Hepatocyte (in vitro differentiated cells): ENCODE results near the gene RNF43. TPM values are rescaled to one million over a fixed set of nuclear protein-coding genes. Genes with fewer than 3 reads are reported as not detected.

Experiments used
- DNase-seq: peaks from one replicate; pipeline ENCODE4 v3.0.0-alpha.2; 2016; ENCODE audit warnings: low spot score
- H2AFZ ChIP-seq: fragments of 200-600 bp; sonication (generic); 2 replicates; pipeline ENCODE4 v1.6.0; 2016; ENCODE audit warnings: antibody characterized with exemption, mild to moderate bottlenecking
- H3K27ac ChIP-seq: fragments of 200-600 bp; sonication (generic); 2 replicates; pipeline ENCODE4 v1.5.1; 2016; ENCODE audit warnings: mild to moderate bottlenecking
- H3K27me3 ChIP-seq: fragments of 200-600 bp; sonication (generic); 2 replicates; pipeline ENCODE4 v1.6.1; 2016
- H3K36me3 ChIP-seq: fragments of 200-600 bp; sonication (generic); replicated peaks from 2 replicates; pipeline ENCODE4 v1.5.1; 2016; ENCODE audit warnings: low read depth; ENCODE audit not compliant: insufficient read depth
- H3K4me1 ChIP-seq: fragments of 200-600 bp; sonication (generic); 2 replicates; pipeline ENCODE4 v1.5.1; 2016; ENCODE audit warnings: mild to moderate bottlenecking, moderate library complexity; ENCODE audit not compliant: insufficient read depth
- H3K4me2 ChIP-seq: fragments of 200-600 bp; sonication (generic); 2 replicates; pipeline ENCODE4 v1.6.0; 2016
- H3K4me3 ChIP-seq: fragments of 200-600 bp; sonication (generic); 2 replicates; pipeline ENCODE4 v1.5.1; 2016; ENCODE audit warnings: mild to moderate bottlenecking
- H3K79me2 ChIP-seq: fragments of 200-600 bp; sonication (generic); 2 replicates; pipeline ENCODE4 v1.6.0; 2017; ENCODE audit warnings: mild to moderate bottlenecking
- H3K9me2 ChIP-seq: fragments of 200-600 bp; sonication (generic); replicated peaks from 2 replicates; pipeline ENCODE4 v1.6.0; 2017; ENCODE audit warnings: mild to moderate bottlenecking; ENCODE audit not compliant: insufficient read depth
- H3K9me3 ChIP-seq: fragments of 200-600 bp; sonication (generic); 2 replicates; pipeline ENCODE4 v1.5.1; 2016; ENCODE audit warnings: low read depth, mild to moderate bottlenecking
- H4K20me1 ChIP-seq: fragments of 200-600 bp; sonication (generic); 2 replicates; pipeline ENCODE4 v1.6.0; 2016; ENCODE audit warnings: mild to moderate bottlenecking; ENCODE audit not compliant: insufficient read depth, poor library complexity, severe bottlenecking
- EZH2 ChIP-seq: fragments of 200-600 bp; sonication (generic); IDR thresholded peaks from 2 replicates; pipeline ENCODE4 v1.6.1; 2016; ENCODE audit warnings: antibody characterized with exemption, mild to moderate bottlenecking, borderline replicate concordance
- EZH2phosphoT487 ChIP-seq: fragments of 200-600 bp; sonication (generic); IDR thresholded peaks from one replicate; pipeline ENCODE4 v1.6.1; 2018; ENCODE audit warnings: antibody characterized with exemption, mild to moderate bottlenecking, low read depth, moderate library complexity; ENCODE audit not compliant: unreplicated experiment, severe bottlenecking
- WGBS: methylation state at CpG from one replicate; pipeline ENCODE4 v1.1.6; 2016; ENCODE audit warnings: low lambda C conversion rate; ENCODE audit errors: missing lambda C conversion rate; 5-methylcytosine and 5-hydroxymethylcytosine counted together
- polyA plus RNA-seq: library from polyadenylated mRNA; unstranded; fragments of >200 nt; fragmentation: Nextera tagmentation; extraction: Ambion mirVana; gene quantifications from 2 replicates; pipeline ENCODE4 v1.2.1, GENCODE V29; 2016
- total RNA-seq: library from RNA; depleted of rRNA; stranded (reverse); fragments of >200 nt; gene quantifications from 2 replicates; pipeline ENCODE4 v1.2.3, GENCODE V29; 2014
- TF ChIP-seq, protein P1 (sequence below): fragments of 200-600 bp; sonication (generic); IDR thresholded peaks from 2 replicates; pipeline ENCODE4 v1.5.1; 2016; ENCODE audit warnings: antibody characterized with exemption, mild to moderate bottlenecking; ENCODE audit not compliant: poor library complexity

The RNF43 gene
- total and polyA plus RNA-seq, 2 experiments from 2014 or later: 10.1 to 12.4 TPM

DNA sequence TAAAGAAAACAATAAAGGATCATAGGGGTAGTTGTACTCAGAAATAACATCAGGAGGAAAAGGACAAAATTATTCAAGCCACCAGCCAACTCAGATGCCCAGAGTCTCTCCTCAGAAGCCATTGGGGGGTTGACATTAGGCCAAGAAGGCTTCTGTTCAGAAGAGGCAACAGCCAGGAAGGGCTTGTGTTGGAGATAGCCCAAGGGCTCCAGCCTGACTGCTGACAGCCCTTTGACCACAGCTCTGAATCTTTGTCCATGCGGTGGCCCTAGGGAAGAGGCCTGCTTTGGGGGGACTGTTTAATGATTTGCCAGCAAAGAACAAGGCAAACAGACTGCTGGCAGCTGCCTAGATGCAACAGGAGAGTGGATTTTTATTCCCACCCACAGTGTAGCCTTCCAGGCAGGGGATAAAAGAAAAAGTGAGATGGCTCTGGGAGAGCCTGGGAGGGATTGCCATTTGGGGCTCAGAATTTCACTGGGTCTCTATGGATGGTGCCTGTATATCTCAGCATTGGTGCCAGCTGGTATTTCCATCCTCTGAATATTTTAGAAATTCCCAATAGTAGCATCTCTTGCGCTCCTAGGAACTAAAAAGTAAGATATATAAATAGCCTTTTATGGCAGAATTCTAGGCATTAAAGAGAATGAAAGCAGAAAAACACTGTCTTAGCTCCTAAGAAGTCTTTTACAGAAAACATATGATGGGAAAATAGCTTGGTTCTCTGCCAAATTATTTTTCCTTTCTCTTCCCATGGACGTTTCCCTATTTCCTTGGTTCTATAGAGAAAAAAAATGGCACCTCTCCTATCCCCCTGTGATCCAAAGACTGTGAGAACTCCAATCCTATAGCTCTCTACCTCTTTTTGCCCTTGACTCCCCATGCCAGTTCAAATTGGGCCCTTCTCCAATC lies 36.0 kb downstream of the RNF43 start:
- H3K4me2 ChIP-seq: peak overlapping the region; percentile 55

DNA sequence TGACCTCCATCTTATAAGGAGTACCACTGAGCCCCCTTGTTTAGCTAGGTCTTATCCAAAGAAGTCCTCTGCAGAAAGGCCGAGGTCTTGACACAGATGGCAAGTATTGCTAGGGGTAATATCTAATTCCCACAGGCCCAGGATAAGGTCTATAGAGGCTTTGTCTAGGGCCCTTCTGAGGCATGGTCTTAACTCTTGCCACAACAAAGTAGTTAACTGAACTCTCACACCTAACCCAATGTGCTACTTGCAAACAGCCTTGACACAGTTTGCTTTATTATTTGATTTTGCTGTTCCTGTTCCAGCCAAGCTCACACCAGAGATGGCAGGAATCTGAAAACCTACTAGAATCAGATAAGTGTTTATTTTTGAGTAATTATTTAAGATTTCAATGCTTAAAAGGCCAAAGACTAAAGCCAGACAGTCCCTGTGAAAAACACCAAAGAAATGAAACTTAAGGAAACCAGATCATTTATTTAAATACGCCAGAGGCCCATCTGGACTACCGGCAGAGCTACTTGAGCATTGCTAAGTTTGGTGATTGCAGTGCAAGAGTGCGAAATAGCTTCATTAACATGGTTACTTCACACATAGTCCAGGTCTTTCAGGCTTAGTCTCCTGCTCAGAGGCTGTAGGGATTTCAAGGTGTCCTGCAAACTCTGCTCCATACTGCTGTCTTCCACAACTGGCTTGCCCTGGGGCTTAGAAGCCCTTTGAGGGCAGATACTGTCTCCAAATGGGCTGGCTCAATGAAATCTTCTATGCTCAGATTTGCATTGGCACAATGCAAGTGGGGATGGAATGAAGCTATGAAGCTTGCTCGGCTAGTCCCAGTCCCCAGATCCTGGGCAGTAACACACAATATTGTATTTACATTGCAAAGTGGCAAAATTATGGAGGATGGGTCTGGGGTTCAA lies 36.9 kb downstream of the RNF43 start:
- TF ChIP-seq, protein P1, sequence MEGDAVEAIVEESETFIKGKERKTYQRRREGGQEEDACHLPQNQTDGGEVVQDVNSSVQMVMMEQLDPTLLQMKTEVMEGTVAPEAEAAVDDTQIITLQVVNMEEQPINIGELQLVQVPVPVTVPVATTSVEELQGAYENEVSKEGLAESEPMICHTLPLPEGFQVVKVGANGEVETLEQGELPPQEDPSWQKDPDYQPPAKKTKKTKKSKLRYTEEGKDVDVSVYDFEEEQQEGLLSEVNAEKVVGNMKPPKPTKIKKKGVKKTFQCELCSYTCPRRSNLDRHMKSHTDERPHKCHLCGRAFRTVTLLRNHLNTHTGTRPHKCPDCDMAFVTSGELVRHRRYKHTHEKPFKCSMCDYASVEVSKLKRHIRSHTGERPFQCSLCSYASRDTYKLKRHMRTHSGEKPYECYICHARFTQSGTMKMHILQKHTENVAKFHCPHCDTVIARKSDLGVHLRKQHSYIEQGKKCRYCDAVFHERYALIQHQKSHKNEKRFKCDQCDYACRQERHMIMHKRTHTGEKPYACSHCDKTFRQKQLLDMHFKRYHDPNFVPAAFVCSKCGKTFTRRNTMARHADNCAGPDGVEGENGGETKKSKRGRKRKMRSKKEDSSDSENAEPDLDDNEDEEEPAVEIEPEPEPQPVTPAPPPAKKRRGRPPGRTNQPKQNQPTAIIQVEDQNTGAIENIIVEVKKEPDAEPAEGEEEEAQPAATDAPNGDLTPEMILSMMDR: no peak
- TF ChIP-seq EZH2phosphoT487 (no peak), EZH2 (no peak)
- H3K27me3 ChIP-seq: no peaks in the 10 kb centered on the region
- no peaks in the 10 kb centered on the region for H3K9me2 ChIP-seq
- H3K4me1 ChIP-seq: peaks cover 86% of the 10 kb centered on the region
- H4K20me1 ChIP-seq: no peaks in the 10 kb centered on the region
- no peaks in the 10 kb centered on the region for H3K36me3 ChIP-seq
- no peak overlapping the region for H2AFZ ChIP-seq
- no peak for DNase-seq
- WGBS: 87% methylated on average over 5 of the region's 5 CpGs
- H3K4me3 ChIP-seq: no peak overlapping the region
- H3K9me3 ChIP-seq: no peaks in the 10 kb centered on the region
- H3K79me2 ChIP-seq: peaks cover 66% of the 10 kb centered on the region
- H3K4me2 ChIP-seq: peak overlapping the region; percentile 55
- H3K27ac ChIP-seq: peak overlapping the region; percentile 87

More for the DNA sequence above, 36.0 kb downstream of the RNF43 start:
- Histone ChIP-seq H3K27ac (peak overlapping the region; percentile 87), H3K27me3 (no peaks in the 10 kb centered on the region), H3K4me3 (no peak overlapping the region), H3K9me2 (no peaks in the 10 kb centered on the region), H3K4me1 (peaks cover 77% of the 10 kb centered on the region), H3K79me2 (peaks cover 74% of the 10 kb centered on the region), H3K36me3 (no peaks in the 10 kb centered on the region), H3K9me3 (no peaks in the 10 kb centered on the region), H2AFZ (no peak overlapping the region), H4K20me1 (no peaks in the 10 kb centered on the region)
- TF ChIP-seq EZH2 (no peak), EZH2phosphoT487 (no peak)
- TF ChIP-seq, protein P1: no peak
- 44% methylated on average over 3 of the region's 3 CpGs for WGBS
- peak; percentile 71 for DNase-seq

DNA sequence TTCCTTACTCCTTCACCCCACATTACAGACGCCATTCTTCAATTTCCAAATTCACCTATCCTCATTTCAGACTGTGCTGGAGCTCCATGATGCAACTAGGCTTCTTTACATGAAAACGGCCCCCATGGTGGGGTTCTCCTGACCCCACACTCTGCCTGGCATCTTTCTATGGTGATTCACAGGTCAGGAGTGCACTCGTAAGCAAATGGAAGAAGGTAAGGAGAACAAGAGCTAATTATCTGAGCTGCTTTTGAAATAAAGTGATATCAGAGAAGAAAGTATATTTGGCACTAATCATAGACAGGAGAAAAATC lies 37.9 kb downstream of the RNF43 start:
- peaks cover 87% of the 10 kb centered on the region for H3K4me1 ChIP-seq
- peaks cover 64% of the 10 kb centered on the region for H3K79me2 ChIP-seq
- 81% methylated on average over 3 of the region's 3 CpGs for WGBS
- H3K4me3 ChIP-seq: no peak overlapping the region
- H3K9me3 ChIP-seq: no peaks in the 10 kb centered on the region
- no peak overlapping the region for H2AFZ ChIP-seq
- H3K4me2 ChIP-seq: no peak overlapping the region
- no peaks in the 10 kb centered on the region for H3K9me2 ChIP-seq
- no peak for DNase-seq
- TF ChIP-seq EZH2: no peak
- TF ChIP-seq, protein P1: no peak
- TF ChIP-seq EZH2phosphoT487: no peak
- H3K27me3 ChIP-seq: no peaks in the 10 kb centered on the region
- peak overlapping the region; percentile 87 for H3K27ac ChIP-seq
- no peaks in the 10 kb centered on the region for H4K20me1 ChIP-seq
- H3K36me3 ChIP-seq: no peaks in the 10 kb centered on the region
